HG02610 (cell line): ENCODE data around the gene CCDC146.
"Not testable (repeated sequence)": the region's sequence is repeated elsewhere in the genome, so short reads cannot be mapped to it uniquely, and the experiment has no call there.

ENCODE experiments used
- ATAC-seq: cut with Tn5 transposase; IDR thresholded peaks from one replicate; pipeline ENCODE4 v1.9.1; 2021; ENCODE audit warnings: mild to moderate bottlenecking, moderate library complexity; ENCODE audit not compliant: unreplicated experiment

CCDC146 gene, protein sequence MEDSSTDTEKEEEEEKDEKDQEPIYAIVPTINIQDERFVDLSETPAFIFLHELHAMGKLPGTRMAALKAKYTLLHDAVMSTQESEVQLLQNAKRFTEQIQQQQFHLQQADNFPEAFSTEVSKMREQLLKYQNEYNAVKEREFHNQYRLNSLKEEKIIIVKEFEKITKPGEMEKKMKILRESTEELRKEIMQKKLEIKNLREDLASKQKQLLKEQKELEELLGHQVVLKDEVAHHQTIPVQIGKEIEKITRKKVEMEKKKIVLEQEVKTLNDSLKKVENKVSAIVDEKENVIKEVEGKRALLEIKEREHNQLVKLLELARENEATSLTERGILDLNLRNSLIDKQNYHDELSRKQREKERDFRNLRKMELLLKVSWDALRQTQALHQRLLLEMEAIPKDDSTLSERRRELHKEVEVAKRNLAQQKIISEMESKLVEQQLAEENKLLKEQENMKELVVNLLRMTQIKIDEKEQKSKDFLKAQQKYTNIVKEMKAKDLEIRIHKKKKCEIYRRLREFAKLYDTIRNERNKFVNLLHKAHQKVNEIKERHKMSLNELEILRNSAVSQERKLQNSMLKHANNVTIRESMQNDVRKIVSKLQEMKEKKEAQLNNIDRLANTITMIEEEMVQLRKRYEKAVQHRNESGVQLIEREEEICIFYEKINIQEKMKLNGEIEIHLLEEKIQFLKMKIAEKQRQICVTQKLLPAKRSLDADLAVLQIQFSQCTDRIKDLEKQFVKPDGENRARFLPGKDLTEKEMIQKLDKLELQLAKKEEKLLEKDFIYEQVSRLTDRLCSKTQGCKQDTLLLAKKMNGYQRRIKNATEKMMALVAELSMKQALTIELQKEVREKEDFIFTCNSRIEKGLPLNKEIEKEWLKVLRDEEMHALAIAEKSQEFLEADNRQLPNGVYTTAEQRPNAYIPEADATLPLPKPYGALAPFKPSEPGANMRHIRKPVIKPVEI

DNA sequence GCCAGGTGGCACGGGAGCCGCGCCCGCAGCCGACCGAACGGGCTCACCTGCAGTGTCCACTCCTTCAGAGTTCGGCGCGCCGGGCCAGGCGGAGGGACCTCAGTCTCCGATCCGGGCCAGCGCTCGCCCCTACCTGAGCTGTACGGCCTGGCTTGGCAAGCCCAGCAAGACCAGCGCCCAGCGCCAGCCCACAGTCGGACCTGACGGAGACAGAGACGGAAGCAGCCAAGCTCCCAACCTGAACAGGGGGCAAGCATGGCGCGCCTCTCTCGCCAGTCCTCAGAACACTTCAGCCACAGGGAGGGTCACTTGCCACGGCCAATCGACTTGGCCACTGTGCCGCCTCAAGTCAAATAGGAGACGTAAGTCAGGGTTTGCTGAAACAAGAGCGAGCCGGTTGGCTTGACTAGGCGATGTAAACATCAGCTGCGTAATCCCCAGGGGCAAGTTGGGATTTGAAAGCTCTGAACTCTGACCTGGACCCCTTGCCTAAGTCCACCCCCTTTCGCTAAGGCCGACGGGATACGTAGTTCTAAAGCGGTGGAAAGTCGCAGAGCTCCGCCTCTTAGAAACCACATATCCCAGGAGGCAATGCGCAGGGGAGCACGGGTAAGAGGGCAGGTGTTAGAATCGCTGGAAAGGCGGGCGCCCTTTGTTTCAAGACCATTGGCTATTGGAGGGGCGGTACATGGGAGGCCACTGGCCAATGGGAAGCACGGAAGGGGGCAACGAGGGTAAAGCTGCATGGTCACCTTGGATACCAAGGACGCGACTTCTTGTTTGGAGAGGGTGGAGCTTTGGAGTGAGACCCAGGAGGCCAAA is at the start of gene CCDC146:
Gene CCDC146 (plus strand): TSS at position 756 of the 822 bp plus-strand sequence. CDS start 45,054 bp downstream, outside the sequence.
- peak; percentile 99 for ATAC-seq

DNA sequence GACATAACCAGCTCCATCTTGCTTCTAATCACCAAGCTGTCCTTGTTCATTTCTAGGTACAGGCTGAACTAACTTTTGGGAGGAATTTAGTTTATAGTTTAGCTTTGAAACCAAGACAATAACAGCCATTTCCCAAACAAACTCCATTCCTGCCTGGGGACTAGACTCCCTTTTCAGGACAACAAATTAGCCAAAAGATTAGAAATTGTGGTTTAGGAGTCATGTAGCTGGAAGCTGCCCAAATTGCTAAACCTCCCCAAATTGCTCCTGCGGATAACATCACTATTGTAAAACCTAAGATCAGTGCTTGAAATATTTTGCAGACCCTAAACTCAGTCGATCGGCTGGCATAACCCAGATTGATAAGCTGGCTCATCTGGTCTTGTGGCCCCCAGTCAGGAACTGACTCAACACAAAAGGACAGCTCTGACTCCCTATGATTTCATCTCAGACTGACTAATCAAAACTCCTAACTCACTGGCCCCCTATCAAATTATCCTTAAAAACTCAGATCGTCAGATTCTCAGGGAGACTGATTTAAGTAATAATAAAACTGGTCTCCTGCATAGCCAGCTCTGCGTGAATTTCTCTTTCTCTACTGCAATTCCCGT is 47.5 kb upstream of the CCDC146 start:
- not testable (repeated sequence) for ATAC-seq

DNA sequence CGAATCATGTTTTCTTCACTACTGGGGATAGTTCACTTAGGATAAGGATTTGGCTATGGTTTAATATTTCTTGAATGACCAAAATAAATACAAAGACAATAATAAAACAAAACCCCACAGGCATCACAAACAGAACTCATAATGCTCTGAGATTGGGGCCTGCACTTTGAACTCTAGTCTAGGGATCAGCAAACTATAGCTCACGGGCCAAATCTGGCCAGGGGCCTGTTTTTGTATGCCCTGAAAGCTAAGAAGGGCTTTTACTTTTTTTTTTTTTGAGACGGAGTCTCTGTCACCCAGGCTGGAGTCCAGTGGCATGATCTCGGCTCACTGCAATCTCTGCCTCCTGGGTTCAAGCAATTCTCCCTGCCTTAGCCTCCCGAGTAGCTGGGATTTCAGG is 45.4 kb upstream of the CCDC146 start:
- ATAC-seq = not testable (repeated sequence)

GRCh38 chr7:77079112-77079511 is 43.3 kb upstream of the CCDC146 start:
- ATAC-seq = not testable (repeated sequence)

DNA sequence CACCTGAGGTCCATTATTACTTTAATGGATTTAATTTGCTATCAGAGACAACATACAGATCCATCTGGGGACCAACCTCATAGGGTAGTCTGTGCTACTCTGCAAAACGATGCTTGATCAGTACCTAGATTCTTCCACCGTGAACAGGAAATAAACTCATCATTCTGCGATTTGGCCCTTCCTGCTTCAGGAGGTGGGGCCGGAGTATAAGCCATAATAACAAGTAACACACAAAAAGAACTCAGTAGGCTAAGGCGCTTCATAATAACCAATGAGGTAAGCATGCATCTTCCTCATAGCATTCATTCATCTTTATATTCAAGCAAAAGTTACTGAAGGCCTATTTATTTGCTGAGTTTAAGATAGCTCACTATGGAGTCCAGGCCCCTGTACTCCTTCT is 42.8 kb upstream of the CCDC146 start:
- ATAC-seq = not testable (repeated sequence)

DNA sequence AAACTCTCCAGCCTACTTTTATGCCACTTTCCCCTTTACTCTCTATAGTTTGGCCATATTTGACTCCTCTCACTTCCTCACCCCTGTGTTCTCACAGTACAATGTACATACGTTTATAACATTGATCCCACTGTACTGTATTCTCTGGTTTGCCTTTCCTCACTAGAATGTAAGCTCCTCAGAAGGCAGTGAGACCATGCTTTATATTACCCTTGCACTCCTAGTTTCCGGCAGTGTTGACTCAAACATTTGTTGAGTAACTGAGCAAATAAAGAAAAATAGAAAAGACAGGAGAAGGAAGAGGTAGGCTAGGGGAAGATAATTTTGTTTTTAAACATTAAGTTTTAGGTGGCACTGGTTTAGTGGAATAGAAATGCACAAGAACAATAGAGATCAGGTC is 42.2 kb upstream of the CCDC146 start:
- ATAC-seq = not testable (repeated sequence)

DNA sequence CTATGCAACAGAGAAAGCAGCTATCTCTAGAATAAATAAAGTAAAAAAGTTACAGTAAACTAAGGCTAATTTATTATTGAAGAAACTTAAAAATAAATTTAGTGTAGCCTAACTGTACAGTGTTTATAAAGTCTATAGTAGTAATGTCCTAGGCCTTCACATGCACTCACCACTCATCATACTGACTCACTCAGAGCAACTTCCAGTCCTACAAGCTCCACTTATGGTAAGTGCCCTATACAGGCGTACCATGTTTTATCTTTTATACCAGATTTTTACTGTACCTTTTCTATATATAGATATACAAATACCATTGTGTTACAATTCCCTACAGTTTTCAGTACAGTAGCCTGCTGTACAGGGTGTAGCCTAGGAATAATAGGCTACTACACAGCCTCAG is 40.2 kb upstream of the CCDC146 start:
- not testable (repeated sequence) for ATAC-seq

DNA sequence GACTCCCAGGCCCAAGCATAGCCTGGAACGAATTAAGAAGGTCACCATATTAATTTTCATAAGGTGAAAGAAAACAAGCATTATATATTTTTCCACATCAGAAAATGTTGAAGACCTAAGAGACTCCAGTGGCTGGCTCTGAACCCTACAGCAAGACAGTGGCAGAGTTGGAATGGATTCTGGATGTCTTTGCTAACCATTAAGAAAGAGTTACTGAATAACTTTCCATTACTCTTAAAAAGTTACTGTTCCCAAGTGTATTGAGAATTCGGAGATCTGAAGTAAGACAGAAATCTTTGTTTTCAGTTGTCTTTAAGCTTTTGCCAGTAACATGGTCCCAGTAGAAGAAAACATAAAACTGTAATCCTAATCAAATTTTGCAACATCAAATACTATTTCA is 30.1 kb upstream of the CCDC146 start:
- ATAC-seq = not testable (repeated sequence)

- peak; percentile 59 for ATAC-seq
Observed at GRCh38 chr7:77100501-77100900, 21.9 kb upstream of the CCDC146 start.

- peak; percentile 58 for ATAC-seq
Observed at GRCh38 chr7:77101187-77101586, 21.2 kb upstream of the CCDC146 start.

- not testable (repeated sequence) for ATAC-seq
Observed at GRCh38 chr7:77102671-77103070, 19.7 kb upstream of the CCDC146 start.

DNA sequence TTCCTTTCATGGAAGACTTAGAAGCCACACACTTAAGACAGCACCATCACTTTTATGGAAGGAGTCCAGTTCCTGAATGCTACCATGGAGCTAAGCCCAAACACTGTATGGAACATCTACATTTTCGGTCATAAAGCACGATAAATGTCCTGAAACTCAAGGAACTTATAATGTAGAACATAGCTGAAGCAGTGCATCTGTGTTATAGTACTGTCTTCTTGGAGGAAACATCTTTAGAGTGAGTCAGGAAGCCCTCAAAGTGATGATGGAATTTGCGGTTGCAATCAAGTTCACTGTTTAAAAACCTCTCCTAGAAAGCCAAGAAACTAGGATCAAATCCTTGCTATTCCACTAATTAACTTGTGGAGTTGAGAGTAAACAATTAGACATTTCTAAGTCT is 16.5 kb upstream of the CCDC146 start:
- not testable (repeated sequence) for ATAC-seq

GRCh38 chr7:77107659-77108058 is 14.8 kb upstream of the CCDC146 start:
- ATAC-seq = not testable (repeated sequence)

- not testable (repeated sequence) for ATAC-seq
Observed at GRCh38 chr7:77108362-77108761, 14.1 kb upstream of the CCDC146 start.

DNA sequence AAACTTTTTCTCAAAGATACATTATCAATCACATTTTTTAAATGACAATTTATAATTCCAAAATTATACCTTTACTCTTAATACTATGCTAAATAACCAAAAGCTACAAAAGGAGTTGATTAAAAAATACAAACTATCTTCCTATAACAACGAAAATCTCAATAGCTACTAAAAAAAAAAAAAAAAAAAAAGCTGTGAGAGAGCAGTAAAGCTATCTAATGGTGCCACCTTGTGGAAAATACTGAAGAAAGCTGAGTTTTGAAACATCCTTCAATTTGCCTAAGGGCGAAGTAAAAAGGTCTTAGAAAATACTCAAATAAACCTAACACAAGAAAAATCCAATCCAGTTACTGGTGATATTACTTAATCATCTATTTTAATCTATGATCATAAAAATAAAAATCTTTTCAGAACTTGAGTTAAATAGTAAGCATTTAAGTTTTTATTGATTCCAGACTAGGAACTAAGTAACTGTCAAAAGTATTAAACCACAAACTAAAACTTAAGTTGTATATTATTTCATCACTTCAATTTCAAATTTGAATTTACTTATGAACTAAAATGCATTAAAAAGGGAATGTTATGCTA is 9.6 kb upstream of the CCDC146 start:
- not testable (repeated sequence) for ATAC-seq

GRCh38 chr7:77125486-77125885 is 3.1 kb downstream of the CCDC146 start:
- not testable (repeated sequence) for ATAC-seq

GRCh38 chr7:77127009-77127408 is 4.6 kb downstream of the CCDC146 start:
- ATAC-seq = not testable (repeated sequence)

- ATAC-seq = peak; percentile 83
Observed at GRCh38 chr7:77128582-77129410, 6.4 kb downstream of the CCDC146 start.

- not testable (repeated sequence) for ATAC-seq
Observed at GRCh38 chr7:77131781-77132180, 9.4 kb downstream of the CCDC146 start.
